GM12801 (cell line): ENCODE measurements around the gene TNFAIP8.

Experiments
- TF ChIP-seq, protein P1 (sequence below): IDR thresholded peaks from one replicate; pipeline ENCODE4 v1.5.1; 2011; ENCODE audit warnings: control low read depth; ENCODE audit not compliant: insufficient read length; ENCODE audit errors: extremely low read depth

The TNFAIP8 gene

DNA sequence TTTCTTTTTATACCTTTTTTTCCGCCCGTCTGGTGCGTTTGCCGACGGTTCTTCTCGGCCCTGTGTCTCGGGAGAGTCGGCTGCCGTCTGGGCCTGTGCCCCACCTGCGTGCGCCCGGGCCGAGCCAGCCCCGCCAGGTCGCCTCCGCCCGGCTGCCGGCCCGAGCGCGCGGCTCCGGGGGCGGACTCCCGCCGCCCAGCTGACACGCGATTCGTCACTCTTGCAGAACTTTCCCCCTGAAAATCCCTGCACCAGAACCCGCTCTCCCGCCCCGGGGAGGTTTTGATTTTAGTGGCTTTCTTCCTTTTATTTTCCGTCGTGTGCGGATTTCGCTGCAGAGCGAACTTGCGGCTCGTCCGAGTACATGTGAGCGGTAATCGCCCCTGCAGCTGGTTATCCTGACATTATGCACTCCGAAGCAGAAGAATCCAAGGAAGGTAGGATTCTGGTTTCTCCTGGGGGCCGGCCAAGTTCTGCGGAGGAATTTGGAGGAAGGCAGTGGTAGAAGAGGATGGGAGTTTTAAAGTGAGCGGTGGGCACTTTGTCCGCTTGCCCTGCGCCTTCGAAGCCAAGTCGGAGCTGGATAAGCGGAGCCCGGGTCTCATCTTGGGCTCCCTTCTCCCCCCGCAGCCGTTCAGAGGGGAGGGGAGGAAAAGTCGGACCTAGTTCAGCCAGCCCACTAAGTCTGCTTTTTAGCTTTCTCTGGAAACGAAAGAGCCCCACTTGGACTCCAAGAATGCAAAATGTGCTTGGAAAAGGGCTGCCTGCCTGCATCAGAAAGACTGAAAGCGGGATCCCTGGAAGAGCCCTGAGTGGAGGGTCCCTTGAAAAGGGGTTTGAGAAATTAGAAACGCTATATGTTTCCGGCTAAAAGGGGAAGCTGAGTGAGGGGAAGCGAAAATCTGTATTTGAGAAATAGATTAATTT lies at the start of gene TNFAIP8:
Gene TNFAIP8, plus strand, starts transcription at position 335 of the 927 bp plus-strand sequence. Its CDS starts 72 bp downstream, at position 407.
- TF ChIP-seq, protein P1, sequence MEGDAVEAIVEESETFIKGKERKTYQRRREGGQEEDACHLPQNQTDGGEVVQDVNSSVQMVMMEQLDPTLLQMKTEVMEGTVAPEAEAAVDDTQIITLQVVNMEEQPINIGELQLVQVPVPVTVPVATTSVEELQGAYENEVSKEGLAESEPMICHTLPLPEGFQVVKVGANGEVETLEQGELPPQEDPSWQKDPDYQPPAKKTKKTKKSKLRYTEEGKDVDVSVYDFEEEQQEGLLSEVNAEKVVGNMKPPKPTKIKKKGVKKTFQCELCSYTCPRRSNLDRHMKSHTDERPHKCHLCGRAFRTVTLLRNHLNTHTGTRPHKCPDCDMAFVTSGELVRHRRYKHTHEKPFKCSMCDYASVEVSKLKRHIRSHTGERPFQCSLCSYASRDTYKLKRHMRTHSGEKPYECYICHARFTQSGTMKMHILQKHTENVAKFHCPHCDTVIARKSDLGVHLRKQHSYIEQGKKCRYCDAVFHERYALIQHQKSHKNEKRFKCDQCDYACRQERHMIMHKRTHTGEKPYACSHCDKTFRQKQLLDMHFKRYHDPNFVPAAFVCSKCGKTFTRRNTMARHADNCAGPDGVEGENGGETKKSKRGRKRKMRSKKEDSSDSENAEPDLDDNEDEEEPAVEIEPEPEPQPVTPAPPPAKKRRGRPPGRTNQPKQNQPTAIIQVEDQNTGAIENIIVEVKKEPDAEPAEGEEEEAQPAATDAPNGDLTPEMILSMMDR = no peak

DNA sequence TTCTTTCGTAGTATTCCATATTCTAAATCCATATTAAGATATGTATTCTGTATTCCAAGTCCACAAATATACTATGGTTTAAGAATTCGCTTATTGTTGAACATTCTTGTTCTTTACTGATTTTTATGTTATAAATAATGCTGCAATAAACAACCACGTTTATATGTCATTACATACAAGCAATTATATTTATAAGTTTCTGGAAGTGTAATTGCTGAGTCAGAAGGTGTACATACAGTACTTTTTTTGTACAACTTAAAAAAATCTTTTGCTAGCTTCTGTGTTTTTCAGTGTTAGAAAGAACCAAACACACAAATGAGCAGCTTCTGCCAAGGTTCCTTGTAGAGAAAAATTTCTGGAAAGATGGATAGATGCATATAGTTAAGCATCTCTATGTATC lies 48.6 kb upstream of the TNFAIP8 start:
- TF ChIP-seq, protein P1 = no peak

DNA sequence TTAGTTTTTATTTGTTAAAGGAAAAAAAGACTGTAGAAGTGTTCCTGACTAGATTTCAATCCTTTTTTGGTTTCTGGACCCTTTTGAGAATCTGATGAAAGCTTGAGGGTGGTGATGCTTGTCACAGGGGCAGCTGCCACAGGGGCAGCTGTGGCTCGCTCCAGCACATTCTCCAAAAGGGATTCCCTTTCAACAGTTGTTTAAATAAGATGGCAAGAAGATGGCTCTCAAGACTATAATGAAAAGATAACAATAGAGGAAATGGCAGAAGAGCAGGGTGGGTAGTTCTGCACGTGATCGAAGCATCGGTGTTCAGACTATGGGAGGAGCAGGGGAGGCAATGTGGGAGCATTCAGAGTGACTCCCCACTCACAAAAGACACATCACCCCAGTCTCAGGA lies 46.5 kb upstream of the TNFAIP8 start:
- TF ChIP-seq, protein P1 = no peak

DNA sequence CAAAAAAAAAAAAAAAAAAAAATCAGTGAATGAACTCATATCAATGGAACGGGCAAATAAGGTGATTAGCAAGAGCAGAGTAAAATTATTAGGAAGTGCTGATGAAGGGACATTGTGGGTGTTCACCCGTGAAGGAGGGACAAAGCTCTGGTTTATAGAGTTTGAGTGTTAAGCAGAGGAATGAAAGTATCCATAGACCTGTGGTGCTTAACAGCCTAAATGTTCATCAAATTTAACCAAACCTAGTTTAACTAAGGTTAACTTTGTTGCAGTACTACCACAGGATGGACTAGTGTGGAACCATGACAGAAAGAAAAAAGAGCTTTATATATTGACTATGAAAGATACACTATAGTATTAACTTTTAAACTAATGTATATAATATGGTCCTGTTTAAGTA lies 44.1 kb upstream of the TNFAIP8 start:
- TF ChIP-seq, protein P1 = no peak

DNA sequence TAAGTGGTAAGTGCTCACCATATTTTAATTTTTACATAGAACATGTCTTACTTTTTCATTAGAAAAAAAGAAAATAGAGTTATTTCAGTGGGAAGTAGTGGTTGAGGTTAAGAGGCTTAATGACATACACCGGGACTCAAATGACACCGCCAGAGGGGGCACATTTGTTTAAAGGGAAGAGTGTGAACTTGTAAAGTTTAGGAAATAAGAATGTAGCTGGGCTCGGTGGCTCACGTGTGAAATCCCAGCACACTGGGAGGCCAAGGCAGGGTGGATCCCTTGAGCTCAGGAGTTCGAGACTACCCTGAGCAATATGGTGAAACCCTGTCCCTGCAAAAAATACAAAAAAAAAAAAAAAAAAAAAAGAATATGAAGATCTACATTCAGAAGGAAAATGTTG lies 43.4 kb upstream of the TNFAIP8 start:
- TF ChIP-seq, protein P1 = no peak

DNA sequence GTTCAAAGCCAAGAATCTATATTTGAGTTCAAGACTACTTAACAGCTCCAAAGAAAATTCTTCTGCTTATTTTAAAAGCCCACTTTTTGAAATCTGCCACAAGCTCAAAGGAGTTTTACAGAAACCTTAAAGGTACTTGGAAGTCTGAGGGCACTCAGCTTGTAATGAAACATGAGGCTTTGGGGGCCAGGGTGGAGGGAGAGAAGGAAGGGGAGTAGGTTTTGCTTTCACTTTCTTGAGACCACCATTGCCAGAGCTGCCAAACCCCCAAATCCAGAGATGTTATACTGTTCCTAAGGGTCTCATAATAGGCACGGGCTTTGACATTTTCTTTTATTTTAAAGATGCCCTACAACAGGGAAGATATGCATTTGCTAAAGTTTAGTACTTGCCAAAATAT lies 42.6 kb upstream of the TNFAIP8 start:
- TF ChIP-seq, protein P1 = no peak

DNA sequence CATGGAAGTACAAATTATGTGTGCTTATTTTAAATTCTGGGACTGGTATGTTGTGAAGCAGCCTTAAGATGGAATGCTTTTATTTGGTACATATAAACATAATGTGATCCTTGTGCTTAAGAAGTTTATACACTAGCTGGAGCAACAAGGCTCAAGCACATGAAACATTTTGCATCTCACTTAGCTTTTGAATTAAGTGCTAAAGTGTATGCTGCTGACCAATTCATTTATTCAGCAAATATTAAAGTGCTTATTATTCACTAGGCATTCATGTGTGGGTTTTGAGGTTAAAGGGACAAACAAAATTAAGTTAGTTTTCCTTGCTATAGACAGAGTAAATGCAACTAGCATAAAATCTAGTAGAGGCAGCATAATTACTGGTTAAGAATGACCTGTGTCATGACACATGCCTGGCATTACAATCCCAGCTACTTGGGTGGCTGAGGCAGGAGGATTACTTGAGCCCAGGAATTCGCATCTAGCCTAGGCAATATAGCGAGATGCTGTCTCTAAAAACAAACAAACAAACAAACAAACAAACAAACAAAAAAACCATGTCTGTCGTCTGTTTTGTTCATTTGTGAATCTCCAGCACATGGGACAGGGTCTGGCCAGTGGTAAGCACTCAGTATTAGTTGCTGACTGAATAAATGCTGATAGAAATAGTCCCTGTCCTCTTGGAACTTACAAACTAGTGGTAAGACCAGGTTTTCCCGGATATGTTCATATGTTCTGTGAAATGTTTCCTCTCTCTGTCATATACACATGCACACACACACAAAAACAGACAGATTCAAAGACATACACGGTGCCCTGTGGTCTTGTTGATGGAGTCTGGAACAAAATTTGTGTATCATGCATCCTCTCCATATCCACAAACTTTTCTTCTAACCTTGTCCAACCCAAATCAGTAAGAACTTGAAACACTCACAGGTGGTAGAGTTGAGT lies 41.9 kb upstream of the TNFAIP8 start:
- TF ChIP-seq, protein P1 = no peak
